Hair follicular keratinocyte (primary cell): ENCODE measurements around the gene PINLYP. TPM values are rescaled to one million over a fixed set of nuclear protein-coding genes. Genes with fewer than 3 reads are reported as not detected.

Source experiments
- total RNA-seq: library from RNA; depleted of rRNA; stranded (reverse); fragments of >200 nt; gene quantifications from 2 replicates; pipeline ENCODE4 v1.2.3, GENCODE V29; 2015

PINLYP gene
- 6.6 and 8.0 TPM in 2 replicates for total RNA-seq

GRCh38 chr19:43575156-43575950 is at the start of gene PINLYP, which contains the start of gene XRCC1:
Gene PINLYP (plus strand): TSS chr19:43575801. CDS start chr19:43577192, 1,391 bp downstream.
Gene XRCC1 (minus strand): TSS chr19:43575527. CDS start chr19:43575458, 69 bp downstream.

GRCh38 chr19:43526884-43527859 is 48.4 kb upstream of the PINLYP start, which contains the start of gene ETHE1:
Gene ETHE1 (minus strand): TSS chr19:43527201. CDS start chr19:43527177, 24 bp downstream.

GRCh38 chr19:43532962-43533545 is 42.5 kb upstream of the PINLYP start, which contains the start of gene ZNF575:
Gene ZNF575 (plus strand): TSS chr19:43533188. CDS start chr19:43534423, 1,235 bp downstream.

GRCh38 chr19:43595999-43596841 is 20.6 kb downstream of the PINLYP start, which contains the start of the genes IRGQ and ZNF576:
Gene IRGQ (minus strand): TSS chr19:43596134. CDS start chr19:43595338, 796 bp downstream.
Gene ZNF576 (plus strand): TSS chr19:43596595. CDS start chr19:43597109, 514 bp downstream.

GRCh38 chr19:43611788-43612187 is 36.2 kb downstream of the PINLYP start, which contains the start of gene SRRM5:
Gene SRRM5 (plus strand): TSS chr19:43612088. CDS start chr19:43612122, 34 bp downstream.

GRCh38 chr19:43619262-43620060 is 43.9 kb downstream of the PINLYP start, which contains the start of gene ZNF428:
Gene ZNF428 (minus strand): TSS chr19:43619629. CDS start chr19:43614304, 5,325 bp downstream.

Other genes with a start within 250 kb of the PINLYP start
- gene CD177, start 222.1 kb upstream of the PINLYP start, total RNA-seq: 0.15 and 0.23 TPM in 2 replicates
- gene TEX101, start 160.9 kb upstream of the PINLYP start, total RNA-seq: not detected in 2 replicates
- gene LYPD3, start 110.2 kb upstream of the PINLYP start, total RNA-seq: 18.9 and 22.7 TPM in 2 replicates
- gene PHLDB3, start 71.1 kb upstream of the PINLYP start, total RNA-seq: 15.8 and 25.2 TPM in 2 replicates
- gene ETHE1, start 48.6 kb upstream of the PINLYP start, total RNA-seq: 155 and 178 TPM in 2 replicates
- gene ZNF575, start 42.6 kb upstream of the PINLYP start, total RNA-seq: 0.08 TPM in 1 of 2 replicates, not detected in the other
- 33.9 and 36.6 TPM in 2 replicates for gene XRCC1, start 274 bp upstream of the PINLYP start, total RNA-seq
- 11.9 and 14.7 TPM in 2 replicates for gene IRGQ, start 20.3 kb downstream of the PINLYP start, total RNA-seq
- 13.0 and 14.0 TPM in 2 replicates for gene ZNF576, start 20.8 kb downstream of the PINLYP start, total RNA-seq
- gene SRRM5, start 36.3 kb downstream of the PINLYP start, total RNA-seq: not detected in 2 replicates
- gene ZNF428, start 43.8 kb downstream of the PINLYP start, total RNA-seq: 21.2 and 23.7 TPM in 2 replicates
- gene CADM4, start 64.0 kb downstream of the PINLYP start, total RNA-seq: 4.5 and 6.8 TPM in 2 replicates
- gene PLAUR, start 94.4 kb downstream of the PINLYP start, total RNA-seq: 54.5 and 110 TPM in 2 replicates
- gene IRGC, start 140.3 kb downstream of the PINLYP start, total RNA-seq: not detected in 2 replicates
- 12.8 and 23.1 TPM in 2 replicates for gene SMG9, start 179.2 kb downstream of the PINLYP start, total RNA-seq
- 9.2 and 19.3 TPM in 2 replicates for gene KCNN4, start 205.2 kb downstream of the PINLYP start, total RNA-seq
- gene LYPD5, start 226.6 kb downstream of the PINLYP start, total RNA-seq: 2.6 and 4.1 TPM in 2 replicates